ENCODE data around the gene KCNT1.
"Not testable (repeated sequence)": the region's sequence is repeated elsewhere in the genome, so short reads cannot be mapped to it uniquely, and the experiment has no call there.

KCNT1 gene

GRCh38 chr9:135701959-135702721 is at the start of gene KCNT1:
TSS of gene KCNT1 (plus strand) at chr9:135702185. CDS start at chr9:135702259, 74 bp downstream.
- peak; percentile 16 for DNase-seq (ENCODE audit: low read depth)

GRCh38 chr9:135655317-135655716 is 46.7 kb upstream of the KCNT1 start:
- no peak for DNase-seq (ENCODE audit: low read depth)

GRCh38 chr9:135657416-135657815 is 44.6 kb upstream of the KCNT1 start:
- no peak for DNase-seq (ENCODE audit: low read depth)

- DNase-seq (ENCODE audit: low read depth) = no peak
These were observed 42.7 kb upstream of the KCNT1 start for GRCh38 chr9:135659252-135659651.

- DNase-seq (ENCODE audit: low read depth) = no peak
These were observed 41.6 kb upstream of the KCNT1 start for GRCh38 chr9:135660407-135660806.

GRCh38 chr9:135661816-135662560 is 40.0 kb upstream of the KCNT1 start:
- no peak for DNase-seq (ENCODE audit: low read depth)

- no peak for DNase-seq (ENCODE audit: low read depth)
These were observed 39.1 kb upstream of the KCNT1 start, which contains the start of gene LCN9 for GRCh38 chr9:135662758-135663450. TSS of gene LCN9 (plus strand) at chr9:135663309. CDS start at chr9:135663322, 13 bp downstream.

GRCh38 chr9:135663451-135663770 is 38.6 kb upstream of the KCNT1 start:
- no peak for DNase-seq (ENCODE audit: low read depth)

GRCh38 chr9:135663857-135664256 is 38.1 kb upstream of the KCNT1 start:
- no peak for DNase-seq (ENCODE audit: low read depth)

GRCh38 chr9:135664266-135664665 is 37.7 kb upstream of the KCNT1 start:
- no peak for DNase-seq (ENCODE audit: low read depth)

- DNase-seq (ENCODE audit: low read depth) = no peak
These were observed 36.9 kb upstream of the KCNT1 start for GRCh38 chr9:135664801-135665794.

- DNase-seq (ENCODE audit: low read depth) = no peak
These were observed 36.2 kb upstream of the KCNT1 start for GRCh38 chr9:135665795-135666189.

GRCh38 chr9:135666534-135667462 is 35.2 kb upstream of the KCNT1 start:
- no peak for DNase-seq (ENCODE audit: low read depth)

- no peak for DNase-seq (ENCODE audit: low read depth)
These were observed 34.5 kb upstream of the KCNT1 start for GRCh38 chr9:135667463-135668001.

GRCh38 chr9:135669018-135669417 is 33.0 kb upstream of the KCNT1 start:
- not testable (repeated sequence) for DNase-seq (ENCODE audit: low read depth)

- no peak for DNase-seq (ENCODE audit: low read depth)
These were observed 32.2 kb upstream of the KCNT1 start for GRCh38 chr9:135669616-135670285.

- no peak for DNase-seq (ENCODE audit: low read depth)
These were observed 31.0 kb upstream of the KCNT1 start for GRCh38 chr9:135670721-135671590.

- DNase-seq (ENCODE audit: low read depth) = no peak
These were observed 30.4 kb upstream of the KCNT1 start for GRCh38 chr9:135671591-135672041.

All from stromal cell of bone marrow (primary cell).